Activated naive CD4-positive, alpha-beta T cell treated with Interleukin-2 at 50 U/mL for 16 hours (primary cell): ENCODE results near the gene PLCL1.
"Not testable (repeated sequence)": the region's sequence is repeated elsewhere in the genome, so short reads cannot be mapped to it uniquely, and the experiment has no call there.

Source experiments
- DNase-seq: peaks from one replicate; pipeline ENCODE4 v3.0.0-alpha.2; 2020

The PLCL1 gene

DNA sequence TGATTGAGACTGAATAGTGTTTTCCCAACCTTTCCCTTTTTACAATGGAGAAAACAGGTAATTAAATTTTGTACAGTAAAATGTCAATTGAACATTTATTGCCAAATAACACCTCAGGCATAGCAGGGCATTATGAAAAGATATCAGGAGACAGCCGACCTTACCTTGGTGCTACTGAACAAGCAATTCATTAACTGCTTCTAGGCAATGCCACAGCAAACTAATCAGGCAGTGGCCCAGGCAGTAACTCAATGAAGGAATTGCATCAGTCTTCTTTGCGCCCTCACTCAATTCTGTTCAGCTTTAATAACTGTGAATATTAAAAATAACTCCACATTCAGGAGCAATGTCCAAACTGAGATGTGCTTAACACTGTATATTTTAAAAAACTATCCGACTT is 6.1 kb downstream of the PLCL1 start:
- no peak for DNase-seq

DNA sequence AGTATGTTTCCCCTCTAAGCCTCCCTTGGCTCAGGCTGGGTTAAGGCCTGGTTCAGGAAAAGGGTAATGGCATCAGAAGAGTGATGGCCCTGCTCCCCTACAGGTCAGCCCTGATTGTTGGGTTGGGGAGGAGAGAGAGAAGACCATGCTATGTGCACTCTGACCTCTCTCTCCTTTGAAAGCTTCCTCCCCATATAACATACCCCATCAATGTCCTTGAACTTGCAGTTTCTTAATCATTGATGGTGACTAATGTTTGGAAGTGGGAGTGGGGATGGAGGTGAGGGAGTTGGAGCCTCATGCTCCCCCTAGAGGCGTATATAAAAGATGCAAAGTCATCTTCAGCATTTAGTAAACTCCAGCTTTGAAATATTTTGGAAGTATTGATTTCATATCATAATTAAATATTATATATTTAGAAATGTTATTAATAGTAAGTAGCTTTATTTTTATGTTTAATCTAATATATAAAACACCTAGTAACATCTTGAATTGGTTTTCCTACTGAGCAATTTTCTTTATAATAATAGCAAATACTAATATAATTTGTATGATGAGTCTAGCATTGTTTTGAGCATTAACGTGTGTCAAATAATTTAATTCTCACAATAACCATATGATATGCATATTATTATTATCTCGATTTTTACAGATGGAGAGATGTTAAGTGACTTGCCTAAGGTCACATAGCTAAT is 8.8 kb downstream of the PLCL1 start:
- DNase-seq, result no peak

DNA sequence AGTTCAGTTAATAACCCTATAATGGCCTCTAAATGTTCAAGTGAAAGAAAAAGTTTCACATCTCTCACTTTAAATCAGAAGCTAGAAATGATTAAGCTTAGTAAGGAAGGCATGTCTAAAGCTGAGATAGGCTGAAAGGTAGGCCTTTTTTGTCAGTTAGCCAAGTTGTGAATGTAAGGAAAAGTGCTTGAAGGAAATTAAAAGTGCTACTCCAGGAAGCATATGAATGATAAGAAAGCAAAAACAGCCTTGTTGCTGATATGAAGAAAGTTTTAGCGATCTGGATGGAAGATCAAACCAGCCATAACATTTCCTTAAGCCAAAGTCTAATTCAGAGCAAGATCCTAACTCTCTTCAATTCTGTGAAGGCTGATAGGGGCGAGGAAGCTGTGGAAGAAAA is 10.1 kb downstream of the PLCL1 start:
- no peak for DNase-seq

DNA sequence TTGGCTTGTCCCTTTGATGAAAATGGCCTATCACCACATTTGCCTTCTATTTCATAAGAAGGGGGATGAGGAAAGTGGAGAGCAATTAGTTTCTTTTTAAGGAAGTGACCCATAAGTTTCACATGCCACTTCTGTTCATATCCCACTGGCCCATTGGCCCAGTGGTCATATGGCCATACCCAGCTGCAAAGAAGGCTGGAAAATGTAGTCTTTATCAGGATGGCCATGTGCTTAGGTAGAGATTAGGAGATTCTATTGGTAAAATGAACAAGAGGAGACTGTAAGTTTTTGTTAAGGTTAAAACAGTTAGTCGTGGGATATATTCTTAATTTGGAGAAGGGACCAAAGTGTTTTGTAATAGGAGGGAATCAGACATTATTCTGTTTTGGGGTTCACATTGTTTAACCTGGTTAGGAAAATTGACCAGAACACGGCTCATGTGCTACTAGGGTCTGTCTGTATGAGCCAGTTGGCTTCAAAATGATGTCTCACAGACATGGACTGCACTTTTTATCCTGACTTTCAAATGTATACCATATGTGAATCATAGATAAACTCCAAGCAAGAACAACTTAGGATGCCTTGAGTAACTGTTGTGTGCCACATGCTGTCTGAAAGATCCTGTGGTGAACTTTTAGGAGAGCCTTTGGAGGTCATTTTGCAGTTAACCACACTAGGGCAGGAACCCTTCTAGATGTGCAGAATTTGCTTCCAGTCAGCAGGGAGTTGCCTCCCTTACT is 17.3 kb downstream of the PLCL1 start:
- DNase-seq, result no peak

DNA sequence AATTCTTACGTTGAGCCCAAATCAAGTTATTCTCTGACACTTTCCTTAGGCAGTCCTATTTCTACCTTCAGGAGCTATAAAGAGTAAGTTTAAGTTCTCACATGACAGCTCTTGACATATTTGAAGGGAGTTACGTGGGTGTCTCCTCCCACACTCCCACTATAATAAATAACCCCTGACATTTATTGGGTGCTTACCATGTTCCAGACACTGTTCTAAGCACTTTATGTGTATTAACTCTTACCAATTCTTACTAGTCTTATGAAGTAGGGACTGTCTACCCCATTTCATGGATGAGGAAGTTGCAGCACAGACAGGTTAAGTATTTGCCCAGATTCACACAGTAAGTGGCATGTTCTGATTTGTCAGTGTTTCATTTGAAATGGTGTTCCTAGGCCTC is 17.9 kb downstream of the PLCL1 start:
- no peak for DNase-seq

DNA sequence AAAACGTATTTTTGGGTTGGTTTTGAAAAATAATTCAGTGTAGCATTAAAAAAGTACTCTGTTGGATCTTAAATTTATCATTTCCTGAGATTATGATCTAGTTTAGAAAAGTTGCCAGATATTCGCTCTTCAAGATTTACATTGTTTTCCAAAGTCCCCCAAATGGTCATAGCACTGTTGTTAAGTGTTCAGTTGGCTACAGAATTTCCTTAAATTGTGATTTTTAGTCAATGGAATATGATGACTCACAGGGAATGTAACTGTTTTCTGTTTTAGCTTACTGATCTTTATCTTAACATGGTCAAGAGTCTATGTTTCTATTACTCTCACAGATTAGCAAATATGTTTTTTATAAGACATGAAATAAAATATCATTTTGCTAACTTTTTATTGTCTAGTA is 23.2 kb downstream of the PLCL1 start:
- DNase-seq, result no peak

DNA sequence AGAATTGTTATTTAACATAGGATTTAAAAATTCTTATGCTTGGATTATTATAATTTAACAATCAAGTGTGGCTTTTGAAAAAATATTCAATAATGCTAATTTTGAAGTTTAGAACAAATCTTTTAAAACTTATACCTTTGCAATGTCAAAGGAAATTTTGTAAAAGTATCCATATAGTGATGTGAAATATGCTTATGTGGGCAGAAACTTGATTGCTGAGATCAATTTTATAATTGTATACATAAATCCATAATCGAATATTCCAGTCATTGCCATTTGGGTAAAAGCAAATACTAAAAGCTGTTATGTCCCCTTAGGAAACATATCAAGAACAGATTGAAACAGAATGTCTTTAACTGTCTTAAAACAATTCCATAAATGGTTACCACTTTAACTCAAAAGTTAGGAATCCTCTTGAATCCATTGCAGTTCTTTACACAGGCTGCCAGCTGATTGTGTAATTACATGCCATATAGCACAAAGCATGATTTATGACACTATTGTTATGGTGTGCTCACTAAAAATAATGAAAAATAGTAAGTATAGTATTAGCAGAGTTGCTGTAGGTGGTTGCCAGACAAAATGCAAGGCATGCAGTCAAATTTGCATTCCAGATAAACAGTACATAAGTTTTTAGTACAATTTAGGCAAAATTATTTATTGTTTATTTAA is 24.2 kb downstream of the PLCL1 start:
- DNase-seq, result no peak

DNA sequence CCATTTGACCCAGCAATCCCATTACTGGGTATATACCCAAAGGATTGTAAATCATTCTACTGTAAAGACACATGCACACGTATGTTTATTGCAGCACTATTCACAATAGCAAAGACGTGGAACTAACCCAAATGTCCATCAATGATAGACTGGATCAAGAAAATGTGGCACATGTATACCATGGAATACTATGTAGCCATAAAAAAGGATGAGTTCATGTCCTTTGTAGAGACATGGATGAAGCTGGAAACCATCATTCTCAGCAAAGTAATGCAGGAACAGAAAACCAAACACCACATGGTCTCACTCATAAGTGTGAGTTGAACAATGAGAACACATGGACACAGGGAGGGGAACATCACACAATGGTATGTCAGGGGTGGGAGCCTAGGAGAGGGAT is 30.4 kb downstream of the PLCL1 start:
- DNase-seq, result not testable (repeated sequence)

DNA sequence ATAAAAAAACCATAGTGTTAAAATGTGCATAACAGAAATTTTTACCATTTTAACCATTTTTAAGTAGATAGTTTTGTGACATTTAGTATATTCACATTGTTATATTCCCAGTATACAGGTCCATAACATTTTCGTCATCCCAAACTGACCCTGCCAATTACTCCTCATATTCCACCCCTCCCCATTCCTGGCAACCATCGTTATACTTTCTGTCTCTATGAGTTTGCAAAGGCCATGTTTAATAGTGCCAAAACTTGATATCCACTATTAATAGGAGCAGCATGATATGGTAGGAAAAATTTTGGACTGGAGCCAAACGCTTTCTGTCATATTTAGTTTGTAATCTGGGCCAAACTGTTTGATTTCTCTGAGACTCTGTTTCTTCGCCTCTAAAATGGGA is 30.9 kb downstream of the PLCL1 start:
- no peak for DNase-seq

DNA sequence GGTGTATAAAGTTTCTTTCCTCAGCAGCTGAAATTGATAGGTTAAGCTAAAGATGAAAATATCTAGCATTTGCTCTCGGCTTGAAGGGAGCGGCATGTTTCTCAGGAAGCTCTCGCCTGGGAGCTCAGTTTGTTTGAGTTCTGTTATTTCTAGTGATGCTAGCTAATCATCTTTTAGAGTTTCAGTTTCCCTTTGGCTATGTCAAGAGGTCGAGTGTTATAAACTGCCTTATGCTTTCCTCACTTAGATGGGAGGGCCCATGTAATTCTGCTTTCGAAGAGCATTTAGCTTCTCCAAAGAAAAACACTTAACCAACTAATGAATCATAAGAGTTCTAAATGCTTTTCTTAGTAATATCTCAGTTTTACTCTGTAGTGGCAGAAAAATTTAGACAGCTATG is 33.6 kb downstream of the PLCL1 start:
- peak; percentile 8 for DNase-seq

DNA sequence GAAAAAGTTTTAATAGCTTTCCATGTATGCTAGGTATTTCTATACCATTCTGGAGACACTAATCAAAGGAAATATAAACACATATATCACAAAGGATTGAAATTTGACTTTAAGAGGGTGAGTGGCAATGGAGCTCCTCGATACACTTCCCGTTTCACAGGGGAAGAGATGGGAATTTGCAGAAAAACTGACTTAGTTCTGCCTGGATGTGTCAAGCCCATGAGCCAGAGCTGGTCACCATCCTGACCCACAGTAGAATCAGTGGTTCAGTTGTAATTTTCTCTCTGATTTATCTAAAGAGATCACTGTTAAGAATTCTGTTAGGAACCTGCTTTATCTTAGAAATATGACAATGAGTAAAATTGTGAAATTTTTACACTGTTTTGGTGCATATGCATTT is 34.2 kb downstream of the PLCL1 start:
- DNase-seq, result no peak

DNA sequence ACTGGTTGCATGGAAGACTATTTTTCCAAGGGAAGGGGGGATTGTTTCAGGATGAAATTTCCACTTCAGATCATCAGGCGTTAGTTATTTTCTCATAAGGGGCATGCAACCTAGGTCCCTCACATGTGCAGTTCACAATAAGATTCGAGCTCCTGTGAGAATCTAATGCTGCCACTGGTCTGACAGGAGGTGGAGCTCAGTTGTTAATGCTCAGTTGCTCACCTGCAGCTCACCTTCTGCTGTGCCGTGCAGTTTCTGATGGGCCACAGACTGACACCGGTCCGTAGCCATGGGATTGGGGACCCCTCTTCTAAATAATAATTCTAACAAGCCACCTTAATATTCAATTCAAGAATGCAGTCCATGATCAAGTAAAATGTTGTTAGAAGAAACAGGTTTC is 34.9 kb downstream of the PLCL1 start:
- no peak for DNase-seq

DNA sequence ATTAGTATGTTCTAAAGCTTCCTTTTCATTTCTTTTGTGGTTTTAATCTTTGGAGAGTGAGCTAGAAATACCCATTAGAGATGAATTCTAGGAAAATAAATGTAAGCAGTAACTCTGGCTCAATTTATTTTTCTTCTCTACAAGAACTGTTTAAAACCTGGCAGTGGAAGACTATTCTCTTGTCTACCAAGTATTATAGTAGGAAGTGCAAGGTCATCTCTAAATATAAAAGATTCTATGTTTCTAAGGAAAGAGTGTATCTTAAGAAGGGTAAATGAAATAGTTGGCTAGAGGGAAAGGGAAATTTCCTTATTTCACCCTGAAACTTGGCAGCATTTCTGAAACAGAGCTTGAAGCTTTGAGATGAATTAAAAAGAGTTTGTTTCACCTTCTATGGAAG is 35.5 kb downstream of the PLCL1 start:
- no peak for DNase-seq

DNA sequence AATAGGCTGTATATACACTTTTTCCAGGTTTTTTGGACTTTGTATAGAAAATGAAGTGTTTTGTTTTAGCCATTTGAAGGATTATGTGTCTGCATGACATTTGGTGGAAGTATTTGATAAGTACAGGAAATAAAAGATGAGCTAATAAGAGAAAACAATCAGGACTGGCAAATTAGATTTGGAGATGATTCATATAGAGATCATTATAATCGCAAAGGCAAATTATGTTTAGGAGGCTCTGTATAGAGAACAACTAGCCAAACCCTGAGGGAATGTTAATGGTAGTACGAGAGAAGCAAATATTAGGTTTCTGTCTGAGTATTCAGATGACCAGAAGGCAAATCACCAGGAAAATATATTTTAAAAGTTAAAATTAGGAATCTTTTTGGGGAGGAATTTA is 41.7 kb downstream of the PLCL1 start:
- no peak for DNase-seq

DNA sequence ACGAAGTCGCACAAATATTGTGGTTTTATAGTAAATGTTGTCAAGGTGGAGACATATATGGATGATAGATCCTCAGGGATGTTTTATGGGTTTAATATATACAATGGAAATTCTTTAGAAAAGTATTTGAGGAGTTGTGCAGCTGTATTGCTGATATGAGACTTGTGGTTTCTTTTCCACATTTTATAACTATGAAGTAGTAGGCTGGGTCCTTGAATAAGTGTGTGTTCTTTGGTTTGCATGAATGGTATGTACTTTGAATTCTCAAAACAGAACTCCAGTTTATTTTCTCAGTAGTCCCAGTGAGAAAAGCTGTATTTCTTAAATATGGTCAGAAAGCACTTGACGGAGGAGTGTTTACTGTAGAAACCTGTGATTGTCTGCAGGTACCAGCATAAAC is 42.4 kb downstream of the PLCL1 start:
- no peak for DNase-seq

DNA sequence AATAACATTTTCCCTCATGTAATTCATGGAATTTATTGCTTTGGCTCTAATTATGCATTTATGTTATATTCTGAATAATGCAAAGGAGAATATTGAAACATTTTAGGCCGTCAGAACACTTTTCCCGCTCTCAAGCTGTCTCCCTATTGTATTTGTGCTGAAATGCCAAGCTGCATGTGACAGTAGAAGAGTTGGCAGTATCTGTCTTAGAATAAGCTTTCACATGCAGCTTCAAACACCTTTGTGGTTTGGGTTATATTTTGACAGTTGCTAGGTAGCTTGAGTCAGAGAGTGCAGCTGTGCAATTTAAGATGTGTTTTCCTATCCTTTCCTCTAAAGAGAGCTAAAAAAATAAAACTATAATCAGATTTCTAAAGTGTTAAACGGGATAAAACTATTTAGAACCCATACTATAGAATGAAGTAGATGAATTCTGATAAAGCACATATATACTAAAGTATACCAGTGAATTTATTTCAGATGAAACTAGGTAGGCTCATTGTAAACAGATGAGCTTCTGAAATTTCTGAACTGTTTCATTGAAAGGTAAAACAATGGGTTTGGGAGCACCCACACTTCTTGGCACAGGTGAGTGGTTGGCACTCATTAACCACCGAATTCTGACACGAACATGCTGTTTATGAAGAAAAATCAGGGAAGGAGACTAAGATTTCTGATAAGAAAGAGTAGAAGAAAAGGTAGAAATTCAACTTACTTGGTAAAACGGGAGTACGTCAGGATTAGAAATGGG is 43.4 kb downstream of the PLCL1 start:
- DNase-seq, result no peak

DNA sequence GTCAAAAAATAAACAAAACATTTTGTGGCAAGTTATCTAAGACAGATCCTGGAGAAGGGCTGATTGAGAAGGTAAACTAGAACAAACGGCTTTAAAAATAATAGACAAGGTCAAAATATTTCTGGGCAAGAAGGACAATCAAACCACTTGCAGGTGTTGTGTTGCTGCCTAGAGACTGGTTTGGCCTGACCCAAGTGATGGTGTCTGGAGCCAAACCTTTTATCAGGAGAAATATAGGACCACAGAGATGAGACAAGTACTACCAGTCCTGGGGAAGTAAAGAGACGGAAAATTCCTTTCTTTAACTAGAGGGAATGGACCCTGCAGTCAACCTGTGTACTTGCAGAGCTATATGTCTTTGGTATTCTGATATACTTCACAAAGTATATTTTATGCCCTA is 44.2 kb downstream of the PLCL1 start:
- no peak for DNase-seq

DNA sequence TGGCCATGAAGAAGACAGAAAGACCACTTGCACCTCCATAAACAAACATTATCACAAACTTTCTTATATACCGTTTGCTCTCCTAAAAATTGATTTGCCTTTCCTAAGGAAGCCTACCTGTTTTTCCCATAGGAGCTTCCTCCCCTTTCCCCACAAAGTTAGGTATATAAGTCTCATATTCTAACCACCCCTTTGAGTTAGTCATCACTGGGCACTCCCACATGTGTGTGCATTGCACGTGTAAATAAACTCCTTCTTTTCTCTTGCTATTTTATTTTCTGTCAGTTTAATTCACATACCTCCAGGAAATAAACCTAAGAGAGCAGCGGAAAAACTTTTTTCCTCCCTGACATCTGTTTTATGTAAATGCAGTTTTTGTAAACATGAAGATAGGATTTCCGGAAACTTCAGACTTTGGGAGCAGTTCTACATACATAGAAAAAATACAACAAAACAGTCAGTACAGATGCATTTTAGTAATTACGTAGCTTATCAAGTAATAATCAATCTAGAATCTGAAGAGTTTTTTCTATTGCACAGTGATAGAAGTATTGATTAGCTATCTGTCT is 46.6 kb downstream of the PLCL1 start:
- no peak for DNase-seq

DNA sequence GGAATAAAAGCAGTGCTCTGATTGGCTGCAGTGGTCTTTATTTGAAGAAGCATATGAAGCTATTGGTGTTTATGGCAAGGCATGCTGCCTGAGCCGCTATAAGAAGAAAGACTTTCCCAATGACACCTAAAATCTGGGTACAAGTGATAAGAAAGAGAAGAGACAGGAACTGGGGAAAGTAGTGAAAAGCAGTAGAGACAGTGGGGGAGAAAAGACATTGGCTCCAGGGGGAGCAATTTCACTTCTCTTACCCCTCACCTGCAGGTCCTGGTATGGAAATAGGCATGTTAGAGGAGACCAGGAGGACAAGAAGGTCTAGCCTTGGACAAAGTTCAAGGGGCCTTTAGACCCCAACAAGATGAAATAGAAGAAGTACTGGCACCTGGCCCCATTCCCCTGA is 47.1 kb downstream of the PLCL1 start:
- no peak for DNase-seq

DNA sequence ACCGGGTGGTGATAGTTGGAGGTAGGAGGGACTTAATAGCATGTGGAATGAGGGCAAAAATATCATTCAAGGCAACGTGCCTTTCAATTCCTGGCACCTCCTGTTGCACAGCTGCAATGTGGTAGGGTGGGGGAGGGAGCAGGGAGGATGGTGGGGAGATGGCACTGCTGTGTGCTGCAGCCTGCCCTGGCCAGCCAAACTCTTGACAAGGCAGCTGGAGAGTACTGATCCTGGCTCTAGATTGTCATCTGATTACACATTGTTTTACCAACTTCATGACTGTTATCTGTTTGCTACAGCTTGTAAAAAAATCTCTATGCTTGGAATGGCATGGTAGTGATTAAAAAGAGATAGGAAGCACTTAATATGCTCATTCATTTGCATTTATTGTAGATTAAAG is 47.7 kb downstream of the PLCL1 start:
- DNase-seq, result no peak

DNA sequence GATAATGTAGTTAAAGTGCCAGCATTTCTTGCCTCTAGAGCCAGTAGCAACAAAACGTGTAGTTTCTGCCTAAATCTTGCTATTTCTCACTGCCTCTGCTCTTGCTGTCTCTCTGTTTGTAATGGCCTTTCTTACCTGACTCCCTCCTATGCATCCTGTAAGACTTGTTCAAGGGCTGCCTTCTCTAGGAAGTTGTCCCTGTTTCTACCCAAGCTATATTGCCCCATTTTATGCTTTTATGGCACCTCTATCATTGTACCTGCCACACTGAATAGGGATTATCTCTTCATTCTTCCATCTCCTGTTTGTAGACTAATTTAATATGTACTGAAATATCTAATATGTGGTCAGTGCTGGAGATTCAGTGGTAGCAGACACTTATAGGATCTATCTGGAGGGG is 49.2 kb downstream of the PLCL1 start:
- DNase-seq, result no peak

DNA sequence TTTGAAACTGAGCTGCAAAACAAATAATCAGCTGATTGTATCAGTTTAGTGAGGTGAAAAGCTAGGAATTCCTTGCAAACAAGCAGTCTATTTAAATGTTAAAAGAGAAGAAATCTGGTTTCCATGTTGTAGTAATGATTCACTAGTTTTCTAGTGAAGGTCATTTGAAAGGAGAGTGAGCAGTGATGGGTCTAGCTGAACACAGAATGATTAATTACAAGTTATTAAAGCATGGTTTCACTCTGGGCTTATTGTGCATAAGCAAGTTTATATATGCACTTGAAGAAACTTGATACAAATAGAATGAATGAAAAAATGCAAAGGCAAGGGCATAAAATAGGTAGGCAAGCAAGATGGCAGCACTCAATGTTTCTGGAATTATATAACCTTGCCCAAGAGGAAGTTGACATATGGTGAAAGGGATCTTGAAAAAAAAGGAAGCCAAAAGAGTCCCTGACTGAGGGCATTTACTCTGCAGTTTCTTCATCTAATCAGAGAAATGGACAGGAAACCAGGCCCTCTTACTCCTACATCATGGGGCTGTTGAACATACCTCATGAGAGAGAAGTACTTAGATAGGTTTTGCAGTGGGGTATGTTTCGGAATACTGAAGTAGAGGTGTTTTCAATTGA is 53.2 kb downstream of the PLCL1 start:
- no peak for DNase-seq
